GM21619 (cell line): Measurements from ENCODE around the gene CDC42.
A peak's percentile ranks its signal among the peaks of the same experiment; 100 is the strongest.

Source experiments
- ATAC-seq: cut with Tn5 transposase; IDR thresholded peaks from one replicate; pipeline ENCODE4 v1.9.1; 2021; ENCODE audit not compliant: unreplicated experiment

Gene CDC42

GRCh38 chr1:22071511-22071910 is 19.0 kb downstream of the CDC42 start:
- ATAC-seq = no peak

- no peak for ATAC-seq
Observed at GRCh38 chr1:22074803-22075202, 22.3 kb downstream of the CDC42 start.

GRCh38 chr1:22075718-22076117 is 23.2 kb downstream of the CDC42 start:
- no peak for ATAC-seq

GRCh38 chr1:22076346-22076745 is 23.8 kb downstream of the CDC42 start:
- no peak for ATAC-seq

GRCh38 chr1:22077728-22078127 is 25.2 kb downstream of the CDC42 start:
- ATAC-seq = no peak

- ATAC-seq = no peak
Observed at GRCh38 chr1:22078133-22078532, 25.6 kb downstream of the CDC42 start.

GRCh38 chr1:22080191-22080590 is 27.7 kb downstream of the CDC42 start:
- ATAC-seq = no peak

GRCh38 chr1:22088331-22088730 is 35.8 kb downstream of the CDC42 start:
- ATAC-seq = no peak

- no peak for ATAC-seq
Observed at GRCh38 chr1:22089134-22089571, 36.6 kb downstream of the CDC42 start.

GRCh38 chr1:22089787-22090186 is 37.3 kb downstream of the CDC42 start:
- no peak for ATAC-seq

- ATAC-seq = no peak
Observed at GRCh38 chr1:22090867-22091266, 38.4 kb downstream of the CDC42 start.

GRCh38 chr1:22092026-22092768 is 39.7 kb downstream of the CDC42 start:
- peak; percentile 45 for ATAC-seq

- no peak for ATAC-seq
Observed at GRCh38 chr1:22093513-22093912, 41.0 kb downstream of the CDC42 start.

GRCh38 chr1:22096036-22096435 is 43.5 kb downstream of the CDC42 start:
- no peak for ATAC-seq

GRCh38 chr1:22096463-22096862 is 44.0 kb downstream of the CDC42 start:
- ATAC-seq = no peak

GRCh38 chr1:22098752-22099151 is 46.2 kb downstream of the CDC42 start:
- ATAC-seq = no peak

GRCh38 chr1:22100168-22100567 is 47.7 kb downstream of the CDC42 start:
- no peak for ATAC-seq

- no peak for ATAC-seq
Observed at GRCh38 chr1:22101199-22101598, 48.7 kb downstream of the CDC42 start.

GRCh38 chr1:22101995-22102394 is 49.5 kb downstream of the CDC42 start:
- ATAC-seq = no peak

- no peak for ATAC-seq
Observed at GRCh38 chr1:22102746-22103145, 50.2 kb downstream of the CDC42 start.

- ATAC-seq = no peak
Observed at GRCh38 chr1:22104094-22104493, 51.6 kb downstream of the CDC42 start.

- no peak for ATAC-seq
Observed at GRCh38 chr1:22104865-22105437, 52.4 kb downstream of the CDC42 start.
